Bronchial epithelial cell (primary cell): Measurements from ENCODE around the gene SLC27A1. TPM values are rescaled to one million over a fixed set of nuclear protein-coding genes. Genes with fewer than 3 reads are reported as not detected.
"Not testable (repeated sequence)": the region's sequence is repeated elsewhere in the genome, so short reads cannot be mapped to it uniquely, and the experiment has no call there.

ENCODE experiments used
- DNase-seq: peaks from one replicate; pipeline ENCODE4 v3.0.0-alpha.2; 2010; ENCODE audit warnings: low read depth
- FAIRE-seq: peaks from 2 replicates; lab custom pipeline; 2011; peaks lifted over from hg19 to GRCh38; lab: Jason Lieb, UNC
- H3K27me3 ChIP-seq: 2 replicates; pipeline ENCODE4 v1.5.1; 2011; ENCODE audit warnings: low read length; ENCODE audit not compliant: control insufficient read depth, insufficient read depth
- H3K36me3 ChIP-seq: 2 replicates; pipeline ENCODE4 v1.5.1; 2011; ENCODE audit warnings: low read length; ENCODE audit not compliant: control insufficient read depth, insufficient read depth
- H3K4me3 ChIP-seq: 2 replicates; pipeline ENCODE4 v1.5.1; 2011; ENCODE audit warnings: mild to moderate bottlenecking, low read depth, low read length, control low read depth
- CTCF ChIP-seq: IDR thresholded peaks from 2 replicates; pipeline ENCODE4 v1.5.1; 2011; ENCODE audit warnings: mild to moderate bottlenecking, moderate library complexity, low read length, control low read depth, inconsistent platforms; ENCODE audit not compliant: insufficient read depth, severe bottlenecking
- total RNA-seq: library from RNA; depleted of rRNA; stranded (reverse); fragments of >200 nt; gene quantifications from 2 replicates; pipeline ENCODE4 v1.2.1, GENCODE V29; 2014

The SLC27A1 gene
- total RNA-seq, 1 donor from 2014 or later = 7.9 TPM

GRCh38 chr19:17515408-17516149, 45.3 kb downstream of the SLC27A1 start:
- DNase-seq = no peak
- peaks cover 10% of the 10 kb centered on the region for H3K36me3 ChIP-seq
- no peaks in the 10 kb centered on the region for H3K27me3 ChIP-seq

GRCh38 chr19:17517898-17518297, 47.6 kb downstream of the SLC27A1 start:
- no peaks in the 10 kb centered on the region for H3K27me3 ChIP-seq
- no peak overlapping the region for H3K4me3 ChIP-seq
- FAIRE-seq (no peak), DNase-seq (no peak)
- peaks cover 12% of the 10 kb centered on the region for H3K36me3 ChIP-seq
- no peak for TF ChIP-seq CTCF

More at GRCh38 chr19:17515408-17516149, 45.3 kb downstream of the SLC27A1 start:
- no peak for FAIRE-seq
- no peak for TF ChIP-seq CTCF
- H3K4me3 ChIP-seq = no peak overlapping the region

GRCh38 chr19:17518654-17519053, 48.3 kb downstream of the SLC27A1 start:
- peaks cover 12% of the 10 kb centered on the region for H3K36me3 ChIP-seq
- not testable (repeated sequence) for FAIRE-seq, H3K27me3 ChIP-seq, H3K4me3 ChIP-seq, DNase-seq

- H3K4me3 ChIP-seq = no peak overlapping the region
- no peak for TF ChIP-seq CTCF
- H3K36me3 ChIP-seq = peaks cover 12% of the 10 kb centered on the region
- no peaks in the 10 kb centered on the region for H3K27me3 ChIP-seq
- no peak for FAIRE-seq
- no peak for DNase-seq
Measured at GRCh38 chr19:17519967-17520366, 49.6 kb downstream of the SLC27A1 start.

- TF ChIP-seq CTCF = no peak
- Histone ChIP-seq H3K27me3 (no peaks in the 10 kb centered on the region), H3K36me3 (peaks cover 12% of the 10 kb centered on the region), H3K4me3 (no peak overlapping the region)
- FAIRE-seq (no peak), DNase-seq (no peak)
Measured at GRCh38 chr19:17520865-17521264, 50.5 kb downstream of the SLC27A1 start.

- DNase-seq (no peak), FAIRE-seq (no peak)
- Histone ChIP-seq H3K27me3 (no peaks in the 10 kb centered on the region), H3K4me3 (no peak overlapping the region), H3K36me3 (peaks cover 3% of the 10 kb centered on the region)
- TF ChIP-seq CTCF = no peak
Measured at GRCh38 chr19:17522988-17523872, 52.9 kb downstream of the SLC27A1 start.
